Epithelial cell of esophagus (primary cell): ENCODE data around the gene PPP4R3C.
"Not testable (repeated sequence)": the region's sequence is repeated elsewhere in the genome, so short reads cannot be mapped to it uniquely, and the experiment has no call there.

Source experiments
- DNase-seq: peaks from one replicate; pipeline ENCODE4 v3.0.0; 2010; ENCODE audit warnings: low read depth
- H3K4me3 ChIP-seq: 2 replicates; pipeline ENCODE4 v1.5.1; 2011; ENCODE audit warnings: mild to moderate bottlenecking, low read length, control low read depth
- TF ChIP-seq, protein P1 (sequence below): IDR thresholded peaks from 2 replicates; pipeline ENCODE4 v1.5.1; 2011; ENCODE audit warnings: low read depth, mild to moderate bottlenecking, low read length, control low read depth, inconsistent platforms; ENCODE audit not compliant: insufficient read depth; ENCODE audit errors: missing control alignments

The PPP4R3C gene

GRCh38 chrX:27445438-27445837, 17.7 kb downstream of the PPP4R3C start:
- TF ChIP-seq, protein P1, sequence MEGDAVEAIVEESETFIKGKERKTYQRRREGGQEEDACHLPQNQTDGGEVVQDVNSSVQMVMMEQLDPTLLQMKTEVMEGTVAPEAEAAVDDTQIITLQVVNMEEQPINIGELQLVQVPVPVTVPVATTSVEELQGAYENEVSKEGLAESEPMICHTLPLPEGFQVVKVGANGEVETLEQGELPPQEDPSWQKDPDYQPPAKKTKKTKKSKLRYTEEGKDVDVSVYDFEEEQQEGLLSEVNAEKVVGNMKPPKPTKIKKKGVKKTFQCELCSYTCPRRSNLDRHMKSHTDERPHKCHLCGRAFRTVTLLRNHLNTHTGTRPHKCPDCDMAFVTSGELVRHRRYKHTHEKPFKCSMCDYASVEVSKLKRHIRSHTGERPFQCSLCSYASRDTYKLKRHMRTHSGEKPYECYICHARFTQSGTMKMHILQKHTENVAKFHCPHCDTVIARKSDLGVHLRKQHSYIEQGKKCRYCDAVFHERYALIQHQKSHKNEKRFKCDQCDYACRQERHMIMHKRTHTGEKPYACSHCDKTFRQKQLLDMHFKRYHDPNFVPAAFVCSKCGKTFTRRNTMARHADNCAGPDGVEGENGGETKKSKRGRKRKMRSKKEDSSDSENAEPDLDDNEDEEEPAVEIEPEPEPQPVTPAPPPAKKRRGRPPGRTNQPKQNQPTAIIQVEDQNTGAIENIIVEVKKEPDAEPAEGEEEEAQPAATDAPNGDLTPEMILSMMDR = no peak
- no peak for DNase-seq
- no peak overlapping the region for H3K4me3 ChIP-seq

- TF ChIP-seq, protein P1 = no peak
- DNase-seq = peak; percentile 1
- no peak overlapping the region for H3K4me3 ChIP-seq
Observed at GRCh38 chrX:27444093-27444908, 18.8 kb downstream of the PPP4R3C start.

- not testable (repeated sequence) for H3K4me3 ChIP-seq, DNase-seq
Observed at GRCh38 chrX:27442392-27442791, 20.7 kb downstream of the PPP4R3C start.

DNA sequence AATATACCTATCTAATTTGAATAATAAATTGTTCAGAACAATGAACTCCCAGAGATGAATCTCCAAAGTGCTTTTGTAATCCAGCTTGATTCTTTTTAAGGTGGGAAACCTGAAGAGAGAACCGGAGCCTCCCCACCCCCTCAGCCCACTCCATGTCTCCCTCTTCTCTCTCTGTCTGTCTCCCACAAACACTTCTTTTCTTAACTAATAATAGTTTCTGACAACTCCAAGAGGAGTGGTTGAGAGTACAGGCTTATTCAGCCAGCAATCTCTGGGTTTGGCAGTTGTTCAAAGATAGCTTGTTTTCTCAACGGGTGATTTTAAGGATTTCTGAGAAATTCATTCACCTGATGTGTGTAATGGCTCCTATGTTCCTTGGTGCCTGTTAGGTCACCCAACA, 23.4 kb downstream of the PPP4R3C start:
- TF ChIP-seq, protein P1 = no peak
- no peak for DNase-seq
- H3K4me3 ChIP-seq = no peak overlapping the region

- no peak for DNase-seq
- no peak overlapping the region for H3K4me3 ChIP-seq
- TF ChIP-seq, protein P1 = no peak
Observed at GRCh38 chrX:27438937-27439336, 24.2 kb downstream of the PPP4R3C start.

GRCh38 chrX:27435031-27435430, 28.1 kb downstream of the PPP4R3C start:
- H3K4me3 ChIP-seq = no peak overlapping the region
- no peak for DNase-seq
- TF ChIP-seq, protein P1 = no peak
